Activated B cell treated with CpG ODN at 0.5 μM for 24 hours (primary cell): ENCODE data around the gene ILKAP. TPM values are rescaled to one million over a fixed set of nuclear protein-coding genes. Genes with fewer than 3 reads are reported as not detected.

Experiments used
- ATAC-seq: fragments of 200-7000 bp; cut with Tn5 transposase; one replicate; pipeline ENCODE4 v1.10.0; 2021; ENCODE audit warnings: low read depth, mild to moderate bottlenecking, moderate library complexity
- CTCF ChIA-PET: fragments of 350-600 bp; sonication (Branson Sonifier 250); formaldehyde crosslinking; loops from one replicate; lab custom pipeline; 2021; ENCODE audit warnings: antibody characterized with exemption; lab: Charles Lee
- POLR2A ChIA-PET: fragments of 350-600 bp; sonication (Branson Sonifier 250); formaldehyde crosslinking; loops from one replicate; lab custom pipeline; 2021; ENCODE audit warnings: antibody characterized with exemption; lab: Charles Lee
- DNase-seq: peaks from one replicate; pipeline ENCODE4 v3.0.0; 2022
- H3K27ac Mint-ChIP-seq: one replicate; pipeline ENCODE4 v1.8.0; 2020; ENCODE audit warnings: mixed read lengths
- H3K27me3 Mint-ChIP-seq: one replicate; pipeline ENCODE4 v1.8.0; 2021; ENCODE audit warnings: mixed read lengths
- H3K36me3 Mint-ChIP-seq: one replicate; pipeline ENCODE4 v1.8.0; 2021; ENCODE audit warnings: low read depth, mixed read lengths
- H3K4me1 Mint-ChIP-seq: one replicate; pipeline ENCODE4 v1.8.0; 2021; ENCODE audit warnings: mixed read lengths
- H3K4me3 Mint-ChIP-seq: one replicate; pipeline ENCODE4 v1.8.0; 2020; ENCODE audit warnings: mild to moderate bottlenecking, mixed read lengths
- H3K9me3 Mint-ChIP-seq: one replicate; pipeline ENCODE4 v1.8.0; 2020; ENCODE audit warnings: mixed read lengths
- intact Hi-C: fragments of 100-400 bp; cut with micrococcal nuclease; formaldehyde crosslinking; loops from one replicate; pipeline ENCODE4 v1.15.1; 2024
- total RNA-seq: library from RNA; stranded (reverse); gene quantifications from 2 replicates; pipeline ENCODE4 v1.2.3, GENCODE V29; 2022
- TF ChIP-seq, protein P1 (sequence below): fragments of 200-600 bp; IDR thresholded peaks from one replicate; pipeline ENCODE4 v1.8.0; 2022; ENCODE audit warnings: antibody characterized with exemption, mild to moderate bottlenecking

Gene ILKAP
- total RNA-seq, 1 donor from 2014 or later = 77.3 TPM

DNA sequence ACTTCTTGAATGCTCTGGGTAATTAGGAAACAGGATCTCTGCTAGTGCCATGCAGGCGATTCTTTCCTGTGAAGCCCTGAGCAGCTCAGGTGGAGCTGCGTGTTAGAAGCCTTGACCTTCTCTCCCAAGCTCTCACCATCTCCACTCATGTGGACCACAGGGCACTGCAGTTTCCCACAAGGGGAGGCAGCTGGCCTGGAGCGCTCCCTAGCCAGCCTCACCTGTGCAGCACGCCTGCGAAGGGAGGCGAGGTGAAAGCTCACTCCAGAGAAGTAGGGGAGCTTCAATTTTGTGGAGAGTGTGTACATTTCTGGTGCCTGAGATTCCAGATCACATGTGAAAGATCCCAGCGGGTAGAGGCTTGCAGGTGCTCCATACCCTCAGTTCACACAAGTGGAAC, 47.4 kb upstream of the ILKAP start:
- POLR2A ChIA-PET = no interaction called here
- DNase-seq = no peak
- no peaks in the 10 kb centered on the region for H3K4me1 Mint-ChIP-seq
- H3K9me3 Mint-ChIP-seq = no peaks in the 10 kb centered on the region
- intact Hi-C loops = no loop called here
- no peak for ATAC-seq
- no peaks in the 10 kb centered on the region for H3K27me3 Mint-ChIP-seq
- no peak overlapping the region for H3K4me3 Mint-ChIP-seq
- CTCF ChIA-PET = no interaction called here
- H3K27ac Mint-ChIP-seq = no peak overlapping the region
- H3K36me3 Mint-ChIP-seq = peaks cover 70% of the 10 kb centered on the region
- TF ChIP-seq, protein P1, sequence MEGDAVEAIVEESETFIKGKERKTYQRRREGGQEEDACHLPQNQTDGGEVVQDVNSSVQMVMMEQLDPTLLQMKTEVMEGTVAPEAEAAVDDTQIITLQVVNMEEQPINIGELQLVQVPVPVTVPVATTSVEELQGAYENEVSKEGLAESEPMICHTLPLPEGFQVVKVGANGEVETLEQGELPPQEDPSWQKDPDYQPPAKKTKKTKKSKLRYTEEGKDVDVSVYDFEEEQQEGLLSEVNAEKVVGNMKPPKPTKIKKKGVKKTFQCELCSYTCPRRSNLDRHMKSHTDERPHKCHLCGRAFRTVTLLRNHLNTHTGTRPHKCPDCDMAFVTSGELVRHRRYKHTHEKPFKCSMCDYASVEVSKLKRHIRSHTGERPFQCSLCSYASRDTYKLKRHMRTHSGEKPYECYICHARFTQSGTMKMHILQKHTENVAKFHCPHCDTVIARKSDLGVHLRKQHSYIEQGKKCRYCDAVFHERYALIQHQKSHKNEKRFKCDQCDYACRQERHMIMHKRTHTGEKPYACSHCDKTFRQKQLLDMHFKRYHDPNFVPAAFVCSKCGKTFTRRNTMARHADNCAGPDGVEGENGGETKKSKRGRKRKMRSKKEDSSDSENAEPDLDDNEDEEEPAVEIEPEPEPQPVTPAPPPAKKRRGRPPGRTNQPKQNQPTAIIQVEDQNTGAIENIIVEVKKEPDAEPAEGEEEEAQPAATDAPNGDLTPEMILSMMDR = no peak

DNA sequence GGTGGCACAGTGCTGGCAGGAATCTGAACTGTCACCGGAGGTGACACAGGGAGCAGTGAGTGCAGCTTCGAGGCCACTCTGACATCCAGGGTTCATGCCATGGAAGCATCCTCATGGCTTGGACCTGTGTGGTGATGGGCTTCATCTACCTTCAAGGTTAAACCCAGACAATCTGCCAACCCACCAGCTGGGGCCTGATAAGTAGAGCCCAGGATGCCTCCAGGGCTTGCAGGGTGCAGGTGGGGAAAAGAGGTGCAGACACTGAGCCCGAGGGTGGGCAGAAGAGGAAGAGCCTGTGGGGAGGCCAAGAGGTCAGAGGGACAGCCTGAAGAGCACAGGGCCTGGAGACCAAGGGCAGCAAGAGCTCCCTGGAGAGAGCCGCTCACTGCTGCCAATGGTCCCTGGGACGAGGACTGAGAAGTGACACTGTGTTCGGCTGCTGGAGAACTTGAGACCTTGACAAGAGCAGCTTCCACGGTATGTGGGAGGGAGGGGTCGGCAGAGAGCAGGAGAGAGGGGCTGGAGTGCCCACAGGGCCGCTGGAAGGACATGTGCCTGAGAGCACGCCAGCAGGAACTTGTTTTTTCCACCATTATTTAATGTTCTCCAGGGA, 44.5 kb upstream of the ILKAP start:
- H3K27ac Mint-ChIP-seq = no peak overlapping the region
- ChIA-PET POLR2A (no interaction called here), CTCF (no interaction called here)
- TF ChIP-seq, protein P1 = no peak
- no peaks in the 10 kb centered on the region for H3K9me3 Mint-ChIP-seq
- intact Hi-C loops = no loop called here
- no peaks in the 10 kb centered on the region for H3K27me3 Mint-ChIP-seq
- no peaks in the 10 kb centered on the region for H3K4me1 Mint-ChIP-seq
- ATAC-seq = no peak
- no peak overlapping the region for H3K4me3 Mint-ChIP-seq
- peaks cover 61% of the 10 kb centered on the region for H3K36me3 Mint-ChIP-seq
- no peak for DNase-seq

DNA sequence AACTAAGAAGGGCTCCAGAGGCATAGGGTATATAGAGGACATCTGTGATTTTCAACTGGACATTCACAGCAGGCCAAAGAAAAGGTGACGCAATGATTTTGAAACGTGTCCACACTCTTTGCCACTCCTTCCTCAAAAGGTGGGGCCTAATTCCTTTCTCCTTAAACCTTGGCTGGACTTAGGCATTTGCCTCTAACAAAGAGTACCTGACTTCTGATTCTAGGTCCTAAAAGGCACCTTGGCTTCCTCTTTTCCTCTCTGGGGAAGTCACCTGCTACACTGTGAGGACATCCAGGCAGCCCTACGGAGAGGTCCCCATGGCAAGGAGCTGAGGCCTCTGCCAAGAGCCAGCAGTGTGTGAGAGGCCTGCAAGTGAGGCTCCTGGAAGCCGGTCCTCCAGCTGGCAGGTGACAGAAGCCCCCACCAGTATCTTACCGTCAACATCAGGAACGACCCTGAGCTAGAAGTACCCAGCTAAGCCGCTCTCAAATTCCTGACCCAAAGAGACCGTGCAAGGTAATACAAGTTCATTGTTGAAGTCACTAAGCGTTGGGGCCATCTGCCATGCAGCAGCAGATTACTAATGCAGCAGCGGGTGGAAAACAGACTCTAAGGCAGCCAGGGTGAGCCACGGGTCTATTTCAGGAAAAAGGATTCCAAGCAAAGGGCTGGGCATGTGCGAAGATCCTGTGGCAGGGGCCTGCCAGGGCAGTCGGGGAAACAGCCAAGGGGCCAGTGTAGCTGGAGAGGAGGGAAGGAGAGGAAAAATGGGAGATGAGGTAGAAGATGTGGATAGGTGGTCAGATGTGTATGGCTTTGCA, 43.7 kb upstream of the ILKAP start:
- Mint-ChIP-seq H3K4me1 (no peaks in the 10 kb centered on the region), H3K27ac (no peak overlapping the region), H3K4me3 (no peak overlapping the region), H3K9me3 (no peaks in the 10 kb centered on the region), H3K27me3 (no peaks in the 10 kb centered on the region), H3K36me3 (peaks cover 54% of the 10 kb centered on the region)
- TF ChIP-seq, protein P1 = no peak
- ChIA-PET POLR2A (no interaction called here), CTCF (no interaction called here)
- ATAC-seq (no peak), DNase-seq (no peak)
- intact Hi-C loops = no loop called here

DNA sequence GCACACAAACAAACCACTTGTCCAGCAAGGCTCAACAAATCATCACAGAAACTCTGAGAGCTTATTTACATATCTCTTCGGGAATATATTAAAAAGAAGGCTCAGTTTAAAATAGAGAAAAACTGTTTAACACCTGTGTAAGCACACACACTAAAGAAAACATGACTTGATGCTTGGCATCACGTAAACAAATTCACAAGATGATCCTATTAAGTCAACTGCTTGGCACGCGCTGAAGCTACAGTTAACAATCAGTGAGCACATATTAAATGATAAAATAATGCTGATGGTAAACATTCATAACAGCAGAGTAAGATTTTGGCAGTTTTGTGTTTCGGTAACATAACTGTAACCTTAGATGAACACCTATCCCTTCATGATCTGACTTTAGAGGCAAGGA, 40.7 kb upstream of the ILKAP start:
- Mint-ChIP-seq H3K36me3 (peaks cover 33% of the 10 kb centered on the region), H3K4me3 (no peak overlapping the region), H3K27me3 (no peaks in the 10 kb centered on the region), H3K9me3 (no peaks in the 10 kb centered on the region), H3K27ac (no peak overlapping the region), H3K4me1 (peaks cover 9% of the 10 kb centered on the region)
- ChIA-PET CTCF (no interaction called here), POLR2A (interaction anchor here (0.8 kb wide), 1 partner anchor 264 kb away, joined by 3 read pairs; no protein-coding TSS in a partner anchor)
- ATAC-seq (no peak), DNase-seq (no peak)
- TF ChIP-seq, protein P1 = no peak
- intact Hi-C loops = no loop called here

DNA sequence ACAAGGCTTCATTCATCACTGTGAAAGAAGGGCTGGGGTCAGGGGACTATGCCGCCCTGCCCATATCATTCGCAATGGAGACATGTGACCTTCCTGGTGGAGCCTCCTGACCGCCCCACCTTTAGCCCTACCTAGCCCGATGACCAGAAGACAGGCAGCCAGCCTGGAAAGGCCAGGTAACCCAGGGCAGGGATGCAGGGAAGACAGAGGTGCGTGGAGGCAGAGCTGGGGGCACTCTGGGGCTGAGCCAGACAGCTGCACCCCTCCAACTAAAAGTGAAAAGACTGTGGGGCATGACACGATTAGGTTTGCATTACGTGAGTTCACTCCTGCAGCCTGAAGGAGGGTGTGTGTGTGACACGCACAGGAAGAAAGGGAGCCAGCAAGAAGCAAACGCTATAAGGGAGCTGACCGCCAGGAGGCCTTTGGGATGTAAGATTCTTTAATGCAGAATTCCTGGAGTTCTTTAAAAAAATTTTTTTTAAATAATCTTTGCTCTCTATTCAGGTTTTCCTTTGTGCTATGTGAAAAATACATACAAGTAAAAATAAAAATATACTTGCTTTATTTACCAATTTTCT, 40.1 kb upstream of the ILKAP start:
- peaks cover 33% of the 10 kb centered on the region for H3K36me3 Mint-ChIP-seq
- no peaks in the 10 kb centered on the region for H3K9me3 Mint-ChIP-seq
- CTCF ChIA-PET = no interaction called here
- peaks cover 9% of the 10 kb centered on the region for H3K4me1 Mint-ChIP-seq
- TF ChIP-seq, protein P1 = no peak
- no peak overlapping the region for H3K27ac Mint-ChIP-seq
- POLR2A ChIA-PET = interaction anchor here (0.8 kb wide), 1 partner anchor 264 kb away, joined by 3 read pairs; no protein-coding TSS in a partner anchor
- H3K4me3 Mint-ChIP-seq = no peak overlapping the region
- H3K27me3 Mint-ChIP-seq = no peaks in the 10 kb centered on the region
- ATAC-seq (no peak), DNase-seq (no peak)
- intact Hi-C loops = no loop called here
